PC-3 (cell line): ENCODE data around the gene PCDHB11.
"Not testable (repeated sequence)": the region's sequence is repeated elsewhere in the genome, so short reads cannot be mapped to it uniquely, and the experiment has no call there.

ENCODE experiments used
- CTCF ChIP-seq: fragments of 300-600 bp; sonication (generic); conservative IDR thresholded peaks from 2 replicates; pipeline ENCODE4 v1.5.1; 2017; ENCODE audit warnings: antibody characterized with exemption, low read depth, mild to moderate bottlenecking, low read length
- EZH2phosphoT487 ChIP-seq: fragments of 300-600 bp; sonication (generic); IDR thresholded peaks from 2 replicates; pipeline ENCODE4 v1.6.1; 2018; ENCODE audit warnings: mild to moderate bottlenecking, antibody characterized with exemption, low read length, borderline replicate concordance

- not testable (repeated sequence) for TF ChIP-seq CTCF, EZH2phosphoT487
Observed at GRCh38 chr5:141201646-141202045, 2.2 kb downstream of the PCDHB11 start.
